ENCODE results near the gene PRKCH.
"Not testable (repeated sequence)": the region's sequence is repeated elsewhere in the genome, so short reads cannot be mapped to it uniquely, and the experiment has no call there.

PRKCH gene

DNA sequence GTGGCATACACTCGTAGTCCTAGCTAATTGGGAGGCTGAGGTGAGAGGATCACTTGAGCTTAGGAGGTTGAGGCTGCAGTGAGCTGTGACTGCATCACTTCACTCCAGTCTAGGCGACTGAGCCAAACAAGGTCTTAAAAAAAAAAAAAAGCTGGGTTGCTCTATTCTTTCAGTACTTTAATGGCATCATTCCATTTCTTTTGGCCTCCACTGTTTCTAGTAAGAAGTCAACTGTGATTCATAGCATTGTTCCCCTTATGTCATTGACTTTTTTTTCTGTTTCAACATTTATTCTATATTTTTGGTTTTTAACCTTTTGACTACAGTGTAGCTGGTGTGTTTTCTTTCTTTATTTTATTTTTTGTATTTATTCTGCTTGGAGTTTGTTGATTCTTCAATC is 16.7 kb upstream of the PRKCH start:
- Histone ChIP-seq H3K27me3 (ENCODE audit: insufficient read depth, low read length) (no peaks in the 10 kb centered on the region), H3K27ac (ENCODE audit: low read depth, low read length) (no peak overlapping the region), H3K36me3 (ENCODE audit: insufficient read depth, low read length) (no peaks in the 10 kb centered on the region), H3K4me1 (ENCODE audit: insufficient read depth, low read length) (peaks cover 12% of the 10 kb centered on the region; the same call in 1 of the 2 replicates), H3K9ac (ENCODE audit: low read depth, low read length) (no peak overlapping the region), H3K4me3 (ENCODE audit: low read length) (no peak overlapping the region), H3K9me3 (ENCODE audit: insufficient read depth, low read depth, low read length) (no peaks in the 10 kb centered on the region)
- 92% methylated on average over 2 of the region's 2 CpGs for WGBS

DNA sequence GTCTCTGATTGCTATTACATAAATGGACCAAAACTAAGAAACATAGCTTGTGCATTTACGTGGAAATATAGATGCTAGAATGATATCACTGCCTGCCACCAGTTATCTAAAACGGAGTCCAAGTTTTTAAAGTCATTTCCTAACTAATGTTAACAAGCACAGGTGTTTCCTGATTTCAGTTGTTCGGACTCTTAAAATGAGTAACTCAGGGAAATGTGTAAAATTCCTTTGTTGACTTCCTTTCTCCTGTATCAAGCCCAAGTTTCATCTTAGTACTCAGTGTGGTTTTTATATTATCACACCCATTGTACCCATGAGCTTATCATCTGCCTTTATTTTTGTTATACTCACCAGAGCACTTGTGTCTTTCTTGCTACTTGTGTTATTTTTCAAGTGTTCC is 13.2 kb upstream of the PRKCH start:
- Histone ChIP-seq H3K9ac (ENCODE audit: low read depth, low read length) (no peak overlapping the region), H3K27me3 (ENCODE audit: insufficient read depth, low read length) (no peaks in the 10 kb centered on the region), H3K4me3 (ENCODE audit: low read length) (no peak overlapping the region), H3K9me3 (ENCODE audit: insufficient read depth, low read depth, low read length) (peaks cover 15% of the 10 kb centered on the region), H3K36me3 (ENCODE audit: insufficient read depth, low read length) (no peaks in the 10 kb centered on the region), H3K4me1 (ENCODE audit: insufficient read depth, low read length) (no peaks in the 10 kb centered on the region), H3K27ac (ENCODE audit: low read depth, low read length) (no peak overlapping the region)
- WGBS: 56% methylated on average over 3 of the region's 3 CpGs

DNA sequence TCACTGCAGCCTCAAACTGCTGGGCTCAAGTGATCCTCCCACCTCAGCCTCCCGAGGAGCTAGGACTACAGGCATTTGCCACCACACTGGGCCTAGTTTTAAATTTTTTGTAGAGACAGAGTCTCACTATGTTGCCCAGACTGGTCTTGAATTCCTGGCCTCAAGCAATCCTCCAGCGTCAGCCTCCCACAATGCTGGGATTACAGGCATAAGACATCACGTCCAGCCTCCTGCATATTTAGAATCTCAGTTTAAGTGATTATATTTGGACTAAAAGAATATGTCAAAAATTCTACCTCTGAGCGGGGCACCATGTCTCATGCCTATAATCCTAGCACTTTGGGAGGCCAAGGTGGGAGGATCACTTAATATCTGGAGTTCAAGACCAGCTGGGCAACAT is 12.7 kb upstream of the PRKCH start:
- H3K4me3 ChIP-seq (ENCODE audit: low read length); H3K9ac ChIP-seq (ENCODE audit: low read depth, low read length); H3K27me3 ChIP-seq (ENCODE audit: insufficient read depth, low read length); H3K27ac ChIP-seq (ENCODE audit: low read depth, low read length); H3K4me1 ChIP-seq (ENCODE audit: insufficient read depth, low read length); H3K36me3 ChIP-seq (ENCODE audit: insufficient read depth, low read length): not testable (repeated sequence)
- 91% methylated on average over 3 of the region's 4 CpGs for WGBS
- H3K9me3 ChIP-seq (ENCODE audit: insufficient read depth, low read depth, low read length): peaks cover 20% of the 10 kb centered on the region

DNA sequence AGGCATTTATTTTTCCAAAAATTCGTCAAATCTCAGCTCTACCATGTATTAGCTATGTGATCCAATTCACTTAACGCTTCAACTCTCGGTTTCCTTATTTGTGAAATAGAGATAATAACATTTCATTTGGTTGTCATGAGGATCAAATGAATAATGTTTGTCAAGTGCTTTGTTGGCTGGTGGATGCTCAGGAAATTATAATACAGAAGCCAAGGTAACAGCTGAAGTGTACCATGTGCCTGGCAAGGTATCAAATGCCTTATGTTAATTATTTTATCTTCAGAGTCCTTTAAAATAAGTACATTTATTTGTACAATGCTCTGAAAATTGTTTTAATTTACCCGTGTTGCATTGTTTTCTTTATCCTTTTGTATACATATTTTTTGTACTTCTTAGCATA is 6.1 kb upstream of the PRKCH start:
- Histone ChIP-seq H3K9me3 (ENCODE audit: insufficient read depth, low read depth, low read length) (peaks cover 18% of the 10 kb centered on the region), H3K9ac (ENCODE audit: low read depth, low read length) (no peak overlapping the region), H3K4me1 (ENCODE audit: insufficient read depth, low read length) (no peaks in the 10 kb centered on the region), H3K27me3 (ENCODE audit: insufficient read depth, low read length) (peaks cover 6% of the 10 kb centered on the region; the same call in 1 of the 2 replicates), H3K4me3 (ENCODE audit: low read length) (no peak overlapping the region), H3K36me3 (ENCODE audit: insufficient read depth, low read length) (no peaks in the 10 kb centered on the region), H3K27ac (ENCODE audit: low read depth, low read length) (no peak overlapping the region)
- WGBS: 100% methylated on average over 3 of the region's 4 CpGs

DNA sequence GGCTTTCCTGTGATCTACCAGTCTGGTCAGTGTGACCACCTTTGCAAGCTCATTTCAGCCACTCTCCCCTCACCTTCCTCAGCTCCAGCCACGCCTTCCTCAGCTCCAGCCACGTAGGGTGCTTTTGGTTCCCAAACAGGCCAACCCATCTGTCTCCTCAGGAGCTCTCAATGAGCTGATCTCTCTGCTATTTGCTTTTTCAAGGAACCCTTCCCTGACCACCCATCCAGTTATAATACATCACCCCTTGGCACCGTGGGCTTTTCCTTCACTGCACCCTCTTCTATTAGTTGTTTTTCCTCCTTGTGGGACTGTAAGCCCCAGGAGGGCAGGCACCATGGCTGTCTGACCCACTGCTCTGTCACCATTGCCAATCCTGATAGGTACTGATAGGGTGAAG is 2.3 kb upstream of the PRKCH start:
- H3K4me1 ChIP-seq (ENCODE audit: insufficient read depth, low read length): no peaks in the 10 kb centered on the region; the same call in 1 of the 2 replicates
- no peaks in the 10 kb centered on the region for H3K36me3 ChIP-seq (ENCODE audit: insufficient read depth, low read length)
- no peaks in the 10 kb centered on the region for H3K9me3 ChIP-seq (ENCODE audit: insufficient read depth, low read depth, low read length)
- H3K27me3 ChIP-seq (ENCODE audit: insufficient read depth, low read length): peaks cover 44% of the 10 kb centered on the region
- no peak overlapping the region for H3K27ac ChIP-seq (ENCODE audit: low read depth, low read length)
- 87% methylated on average over 3 of the region's 3 CpGs for WGBS
- no peak overlapping the region for H3K4me3 ChIP-seq (ENCODE audit: low read length)
- H3K9ac ChIP-seq (ENCODE audit: low read depth, low read length): no peak overlapping the region

DNA sequence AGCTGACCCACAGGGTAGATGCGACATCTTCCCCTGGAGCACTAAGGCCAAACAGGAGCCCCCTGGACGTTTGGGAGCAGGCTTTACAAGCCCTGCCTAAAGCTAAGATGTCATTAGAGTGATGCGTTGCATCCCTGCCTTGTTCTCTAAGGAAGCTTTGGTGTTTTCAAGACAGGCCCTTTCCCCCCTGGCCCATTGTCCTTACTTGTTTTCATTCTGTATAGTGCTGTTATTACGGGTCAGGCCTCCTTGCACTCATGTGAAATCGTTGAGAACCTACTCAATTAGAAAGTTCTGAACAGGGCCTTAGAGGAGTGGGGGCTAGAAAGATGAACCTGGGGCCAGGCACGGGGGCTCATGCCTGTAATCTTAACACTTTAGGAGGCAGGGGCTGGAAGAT is 1.7 kb upstream of the PRKCH start:
- Histone ChIP-seq H3K27ac (ENCODE audit: low read depth, low read length) (no peak overlapping the region), H3K27me3 (ENCODE audit: insufficient read depth, low read length) (peaks cover 46% of the 10 kb centered on the region), H3K36me3 (ENCODE audit: insufficient read depth, low read length) (no peaks in the 10 kb centered on the region), H3K4me1 (ENCODE audit: insufficient read depth, low read length) (no peaks in the 10 kb centered on the region; the same call in 1 of the 2 replicates), H3K9ac (ENCODE audit: low read depth, low read length) (no peak overlapping the region), H3K4me3 (ENCODE audit: low read length) (no peak overlapping the region), H3K9me3 (ENCODE audit: insufficient read depth, low read depth, low read length) (no peaks in the 10 kb centered on the region)
- WGBS: 85% methylated on average over 6 of the region's 6 CpGs

DNA sequence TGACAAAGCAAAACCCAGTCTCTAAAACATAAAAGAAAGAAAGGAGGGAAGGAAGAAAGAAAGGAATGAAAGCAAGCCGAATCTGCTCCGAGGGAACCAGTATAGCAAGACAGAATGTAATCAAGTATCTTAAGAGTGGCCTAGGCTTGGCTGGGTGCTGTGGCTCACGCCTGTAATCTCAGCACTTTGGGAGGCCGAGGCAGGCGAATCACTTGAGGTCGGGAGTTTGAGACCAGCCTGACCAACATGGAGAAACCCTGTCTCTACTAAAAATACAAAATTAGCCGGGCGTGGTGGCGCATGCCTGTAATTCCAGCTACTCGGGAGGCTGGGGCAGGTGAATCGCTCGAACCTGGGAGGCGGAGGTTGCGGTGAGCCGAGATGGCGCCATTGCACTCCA is 1.2 kb upstream of the PRKCH start:
- not testable (repeated sequence) for H3K36me3 ChIP-seq (ENCODE audit: insufficient read depth, low read length); H3K9ac ChIP-seq (ENCODE audit: low read depth, low read length); H3K9me3 ChIP-seq (ENCODE audit: insufficient read depth, low read depth, low read length); H3K27ac ChIP-seq (ENCODE audit: low read depth, low read length); H3K4me3 ChIP-seq (ENCODE audit: low read length); H3K4me1 ChIP-seq (ENCODE audit: insufficient read depth, low read length)
- WGBS: 92% methylated on average over 16 of the region's 16 CpGs
- H3K27me3 ChIP-seq (ENCODE audit: insufficient read depth, low read length): peaks cover 46% of the 10 kb centered on the region

DNA sequence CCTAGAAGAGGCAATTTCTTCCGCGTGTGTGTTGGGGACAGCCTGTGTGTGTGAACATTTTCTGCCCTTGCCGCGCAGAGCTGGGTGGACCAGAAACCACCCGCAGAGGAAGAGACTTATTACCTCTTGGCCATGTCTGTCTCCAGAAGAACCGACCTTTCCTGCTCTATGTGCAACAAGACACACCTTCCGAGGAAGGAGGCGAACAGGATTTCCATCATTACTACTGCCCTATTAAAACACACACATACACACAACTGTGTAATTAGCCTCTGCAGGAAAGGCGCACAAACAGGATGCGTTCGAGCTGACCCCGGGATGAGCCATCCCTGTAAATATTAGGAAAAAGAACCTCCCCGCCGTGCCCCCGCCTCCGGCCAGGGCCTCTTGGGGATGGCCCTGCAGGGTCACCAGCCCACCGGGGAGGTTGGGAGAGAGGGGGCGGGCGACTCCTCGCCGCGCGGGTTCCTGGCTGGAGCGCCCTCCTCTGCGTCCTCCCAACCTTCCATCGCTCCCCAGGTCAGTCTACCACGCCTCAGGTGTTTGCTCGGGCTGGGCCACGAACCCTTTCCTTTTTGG is 484 bp upstream of the PRKCH start:
- Histone ChIP-seq H3K4me3 (ENCODE audit: low read length) (peak overlapping the region; percentile 60), H3K4me1 (ENCODE audit: insufficient read depth, low read length) (no peaks in the 10 kb centered on the region; the same call in 1 of the 2 replicates), H3K36me3 (ENCODE audit: insufficient read depth, low read length) (no peaks in the 10 kb centered on the region), H3K9ac (ENCODE audit: low read depth, low read length) (peak overlapping the region; percentile 47; the same call in 1 of the 2 replicates), H3K9me3 (ENCODE audit: insufficient read depth, low read depth, low read length) (0 out of 2 replicates have a peak, but pooled peaks cover 1% of the 10 kb centered on the region), H3K27me3 (ENCODE audit: insufficient read depth, low read length) (peaks cover 46% of the 10 kb centered on the region), H3K27ac (ENCODE audit: low read depth, low read length) (no peak overlapping the region)
- 33% methylated on average over 29 of the region's 29 CpGs for WGBS

DNA sequence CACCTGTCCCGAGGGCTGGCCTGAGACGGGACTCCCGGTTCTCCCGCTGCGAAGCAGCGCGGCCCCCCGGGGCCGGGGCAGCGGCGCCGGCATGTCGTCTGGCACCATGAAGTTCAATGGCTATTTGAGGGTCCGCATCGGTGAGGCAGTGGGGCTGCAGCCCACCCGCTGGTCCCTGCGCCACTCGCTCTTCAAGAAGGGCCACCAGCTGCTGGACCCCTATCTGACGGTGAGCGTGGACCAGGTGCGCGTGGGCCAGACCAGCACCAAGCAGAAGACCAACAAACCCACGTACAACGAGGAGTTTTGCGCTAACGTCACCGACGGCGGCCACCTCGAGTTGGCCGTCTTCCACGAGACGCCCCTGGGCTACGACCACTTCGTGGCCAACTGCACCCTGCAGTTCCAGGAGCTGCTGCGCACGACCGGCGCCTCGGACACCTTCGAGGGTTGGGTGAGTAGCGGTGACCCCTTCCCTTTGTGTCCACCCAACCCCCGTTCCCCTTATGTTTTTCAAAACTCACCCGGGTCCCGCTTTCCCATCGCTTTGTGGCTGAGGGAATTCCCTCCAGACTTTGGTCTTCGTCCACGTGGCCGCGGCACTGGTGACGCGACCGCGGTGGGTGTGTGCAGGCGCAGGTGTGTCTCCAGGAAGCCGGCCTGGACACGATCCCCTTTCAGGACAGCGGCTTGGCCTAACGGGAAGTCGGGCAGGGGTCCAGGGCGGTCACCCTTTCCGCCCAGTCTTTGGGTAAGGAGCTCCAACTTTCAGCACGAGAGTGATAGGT is 826 bp downstream of the PRKCH start:
- no peak overlapping the region for H3K27ac ChIP-seq (ENCODE audit: low read depth, low read length)
- WGBS: 7% methylated on average over 63 of the region's 63 CpGs
- H3K9ac ChIP-seq (ENCODE audit: low read depth, low read length): no peak overlapping the region
- 0 out of 2 replicates have a peak, but pooled peaks cover 5% of the 10 kb centered on the region for H3K9me3 ChIP-seq (ENCODE audit: insufficient read depth, low read depth, low read length)
- no peaks in the 10 kb centered on the region; the same call in 1 of the 2 replicates for H3K4me1 ChIP-seq (ENCODE audit: insufficient read depth, low read length)
- H3K36me3 ChIP-seq (ENCODE audit: insufficient read depth, low read length): no peaks in the 10 kb centered on the region
- H3K27me3 ChIP-seq (ENCODE audit: insufficient read depth, low read length): peaks cover 46% of the 10 kb centered on the region
- peak overlapping the region; percentile 60 for H3K4me3 ChIP-seq (ENCODE audit: low read length)

DNA sequence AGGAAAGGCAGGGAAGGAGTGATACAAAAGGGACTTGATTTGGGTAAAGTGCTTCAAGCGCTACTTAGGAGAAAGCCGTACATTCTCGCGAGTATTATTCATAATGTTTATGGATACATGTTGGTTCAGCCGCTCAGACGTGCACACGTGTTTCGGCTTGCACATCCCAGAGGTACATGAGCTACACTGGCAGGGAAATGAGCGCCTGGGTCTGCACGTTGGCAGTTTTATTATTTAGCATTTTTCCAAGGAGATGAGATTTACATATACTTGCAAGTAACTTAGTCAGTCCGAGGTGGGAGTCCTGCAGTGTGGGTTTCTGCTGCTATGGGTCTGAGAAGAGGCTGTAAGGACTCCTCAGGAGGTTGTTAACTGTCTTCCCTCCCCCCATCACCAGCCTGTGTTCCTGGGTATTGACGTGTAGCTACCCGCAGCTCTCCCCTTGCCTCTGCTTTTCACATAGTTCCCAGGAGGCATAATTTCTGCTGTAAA is 1.5 kb downstream of the PRKCH start:
- 0 out of 2 replicates have a peak, but pooled peaks cover 5% of the 10 kb centered on the region for H3K9me3 ChIP-seq (ENCODE audit: insufficient read depth, low read depth, low read length)
- H3K9ac ChIP-seq (ENCODE audit: low read depth, low read length): no peak overlapping the region
- peak overlapping the region; percentile 60 for H3K4me3 ChIP-seq (ENCODE audit: low read length)
- no peaks in the 10 kb centered on the region; the same call in 1 of the 2 replicates for H3K4me1 ChIP-seq (ENCODE audit: insufficient read depth, low read length)
- no peak overlapping the region for H3K27ac ChIP-seq (ENCODE audit: low read depth, low read length)
- WGBS: 32% methylated on average over 13 of the region's 13 CpGs
- peaks cover 46% of the 10 kb centered on the region for H3K27me3 ChIP-seq (ENCODE audit: insufficient read depth, low read length)
- H3K36me3 ChIP-seq (ENCODE audit: insufficient read depth, low read length): no peaks in the 10 kb centered on the region

DNA sequence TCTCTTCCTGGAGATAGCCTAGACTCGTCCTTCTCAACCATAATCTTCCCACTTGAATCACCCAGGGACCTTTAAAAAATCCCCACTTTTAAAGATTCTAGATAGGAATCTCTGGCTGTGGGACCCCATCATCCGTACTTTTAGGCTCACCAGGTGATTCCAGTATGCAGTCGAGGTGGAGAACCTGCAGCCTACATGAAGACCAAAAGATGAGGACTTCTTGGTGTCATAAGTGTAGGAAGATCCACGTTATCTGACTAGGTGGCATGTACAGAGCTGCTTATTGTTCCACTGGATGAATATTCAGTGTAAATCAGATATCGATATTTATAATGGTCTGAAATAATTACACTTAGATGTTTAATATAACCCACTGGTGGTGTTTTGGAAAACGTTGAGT is 2.6 kb downstream of the PRKCH start:
- 88% methylated on average over 5 of the region's 6 CpGs for WGBS
- Histone ChIP-seq H3K9ac (ENCODE audit: low read depth, low read length) (no peak overlapping the region), H3K9me3 (ENCODE audit: insufficient read depth, low read depth, low read length) (0 out of 2 replicates have a peak, but pooled peaks cover 5% of the 10 kb centered on the region), H3K27me3 (ENCODE audit: insufficient read depth, low read length) (peaks cover 46% of the 10 kb centered on the region), H3K36me3 (ENCODE audit: insufficient read depth, low read length) (no peaks in the 10 kb centered on the region), H3K4me1 (ENCODE audit: insufficient read depth, low read length) (no peaks in the 10 kb centered on the region; the same call in 1 of the 2 replicates), H3K4me3 (ENCODE audit: low read length) (no peak overlapping the region), H3K27ac (ENCODE audit: low read depth, low read length) (no peak overlapping the region)
